RWPE2 (cell line): ENCODE results near the gene MYH7.
A peak's percentile ranks its signal among the peaks of the same experiment; 100 is the strongest.
"Not testable (repeated sequence)": the region's sequence is repeated elsewhere in the genome, so short reads cannot be mapped to it uniquely, and the experiment has no call there.

ENCODE experiments used
- ATAC-seq: fragments of 200-7000 bp; cut with Tn5 transposase; 3 replicates; pipeline ENCODE4 v1.9.1; 2021; ENCODE audit warnings: low read depth
- DNase-seq: peaks from one replicate; pipeline ENCODE4 v3.0.0-alpha.2; 2020; ENCODE audit warnings: low spot score
- H3K27ac ChIP-seq: fragments of 450-650 bp; 2 replicates; pipeline ENCODE4 v1.5.1; 2017; ENCODE audit warnings: mild to moderate bottlenecking; ENCODE audit not compliant: poor library complexity, severe bottlenecking
- H3K27me3 ChIP-seq: fragments of 250-450 bp; sonication (Bioruptor Pico); 2 replicates; pipeline ENCODE4 v1.5.1; 2021; ENCODE audit warnings: mild to moderate bottlenecking, moderate library complexity; ENCODE audit not compliant: insufficient read depth, poor library complexity, severe bottlenecking
- H3K36me3 ChIP-seq: fragments of 250-450 bp; sonication (Bioruptor Pico); 2 replicates; pipeline ENCODE4 v1.5.1; 2020; ENCODE audit warnings: low read depth, mild to moderate bottlenecking, moderate library complexity
- H3K4me1 ChIP-seq: fragments of 250-450 bp; sonication (Bioruptor Pico); 2 replicates; pipeline ENCODE4 v1.5.1; 2021; ENCODE audit warnings: mild to moderate bottlenecking, moderate library complexity; ENCODE audit not compliant: insufficient read depth, poor library complexity, severe bottlenecking
- H3K4me3 ChIP-seq: fragments of 250-450 bp; sonication (Bioruptor Pico); 2 replicates; pipeline ENCODE4 v1.5.1; 2021; ENCODE audit warnings: mild to moderate bottlenecking, moderate library complexity; ENCODE audit not compliant: severe bottlenecking
- H3K9me3 ChIP-seq: fragments of 250-450 bp; sonication (Bioruptor Pico); 2 replicates; pipeline ENCODE4 v1.5.1; 2021; ENCODE audit warnings: mild to moderate bottlenecking, moderate library complexity; ENCODE audit not compliant: severe bottlenecking
- TF ChIP-seq, protein P1 (sequence below): fragments of 450-650 bp; IDR thresholded peaks from one replicate; pipeline ENCODE4 v1.5.1; 2017; ENCODE audit warnings: mild to moderate bottlenecking, moderate library complexity; ENCODE audit not compliant: poor library complexity, severe bottlenecking

The MYH7 gene

DNA sequence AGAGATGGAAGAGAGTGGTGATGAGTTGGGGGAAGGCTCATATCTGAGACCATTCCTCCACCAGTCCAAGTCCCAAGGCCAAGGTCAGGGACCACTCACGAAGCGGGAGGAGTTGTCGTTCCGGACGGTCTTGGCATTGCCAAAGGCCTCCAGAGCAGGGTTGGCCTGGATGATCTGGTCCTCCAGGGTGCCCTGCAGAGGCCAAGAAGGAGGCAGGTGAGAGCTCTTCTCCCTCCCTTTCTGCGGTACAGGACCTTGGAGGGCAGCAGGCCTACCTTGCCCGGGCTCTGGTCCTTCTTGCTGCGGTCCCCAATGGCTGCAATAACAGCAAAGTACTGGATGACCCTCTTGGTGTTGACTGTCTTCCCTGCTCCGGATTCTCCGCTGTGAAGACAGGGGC is 4.0 kb downstream of the MYH7 start:
- Histone ChIP-seq H3K27me3 (no peaks in the 10 kb centered on the region), H3K36me3 (no peaks in the 10 kb centered on the region), H3K9me3 (no peaks in the 10 kb centered on the region), H3K27ac (no peak overlapping the region), H3K4me3 (no peak overlapping the region), H3K4me1 (no peaks in the 10 kb centered on the region)
- peak; percentile 53 for DNase-seq
- TF ChIP-seq, protein P1, sequence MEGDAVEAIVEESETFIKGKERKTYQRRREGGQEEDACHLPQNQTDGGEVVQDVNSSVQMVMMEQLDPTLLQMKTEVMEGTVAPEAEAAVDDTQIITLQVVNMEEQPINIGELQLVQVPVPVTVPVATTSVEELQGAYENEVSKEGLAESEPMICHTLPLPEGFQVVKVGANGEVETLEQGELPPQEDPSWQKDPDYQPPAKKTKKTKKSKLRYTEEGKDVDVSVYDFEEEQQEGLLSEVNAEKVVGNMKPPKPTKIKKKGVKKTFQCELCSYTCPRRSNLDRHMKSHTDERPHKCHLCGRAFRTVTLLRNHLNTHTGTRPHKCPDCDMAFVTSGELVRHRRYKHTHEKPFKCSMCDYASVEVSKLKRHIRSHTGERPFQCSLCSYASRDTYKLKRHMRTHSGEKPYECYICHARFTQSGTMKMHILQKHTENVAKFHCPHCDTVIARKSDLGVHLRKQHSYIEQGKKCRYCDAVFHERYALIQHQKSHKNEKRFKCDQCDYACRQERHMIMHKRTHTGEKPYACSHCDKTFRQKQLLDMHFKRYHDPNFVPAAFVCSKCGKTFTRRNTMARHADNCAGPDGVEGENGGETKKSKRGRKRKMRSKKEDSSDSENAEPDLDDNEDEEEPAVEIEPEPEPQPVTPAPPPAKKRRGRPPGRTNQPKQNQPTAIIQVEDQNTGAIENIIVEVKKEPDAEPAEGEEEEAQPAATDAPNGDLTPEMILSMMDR, result no peak
- ATAC-seq, result no peak

DNA sequence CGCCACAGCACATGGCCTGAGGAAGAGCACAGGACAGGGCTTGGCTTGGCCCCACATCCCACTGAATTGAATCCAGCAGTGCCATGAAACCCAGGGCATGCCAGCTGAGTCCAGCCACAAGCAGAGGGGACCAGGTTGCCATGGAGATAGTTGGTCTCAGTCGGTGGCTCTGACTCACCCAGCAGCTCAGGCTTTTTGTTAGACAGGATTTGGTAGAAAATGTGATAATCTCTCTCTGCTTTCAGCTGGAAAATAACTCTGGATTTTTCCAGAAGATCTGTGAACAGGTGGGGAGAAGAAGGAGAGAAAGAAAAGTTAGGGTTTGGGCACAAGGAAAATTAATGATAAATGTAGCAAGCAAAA is 4.8 kb downstream of the MYH7 start:
- H3K4me1 ChIP-seq, result no peaks in the 10 kb centered on the region
- ATAC-seq, result no peak
- H3K9me3 ChIP-seq, result no peaks in the 10 kb centered on the region
- TF ChIP-seq, protein P1, result no peak
- no peaks in the 10 kb centered on the region for H3K27me3 ChIP-seq
- H3K4me3 ChIP-seq, result no peak overlapping the region
- no peak for DNase-seq
- no peak overlapping the region for H3K27ac ChIP-seq
- H3K36me3 ChIP-seq, result no peaks in the 10 kb centered on the region

DNA sequence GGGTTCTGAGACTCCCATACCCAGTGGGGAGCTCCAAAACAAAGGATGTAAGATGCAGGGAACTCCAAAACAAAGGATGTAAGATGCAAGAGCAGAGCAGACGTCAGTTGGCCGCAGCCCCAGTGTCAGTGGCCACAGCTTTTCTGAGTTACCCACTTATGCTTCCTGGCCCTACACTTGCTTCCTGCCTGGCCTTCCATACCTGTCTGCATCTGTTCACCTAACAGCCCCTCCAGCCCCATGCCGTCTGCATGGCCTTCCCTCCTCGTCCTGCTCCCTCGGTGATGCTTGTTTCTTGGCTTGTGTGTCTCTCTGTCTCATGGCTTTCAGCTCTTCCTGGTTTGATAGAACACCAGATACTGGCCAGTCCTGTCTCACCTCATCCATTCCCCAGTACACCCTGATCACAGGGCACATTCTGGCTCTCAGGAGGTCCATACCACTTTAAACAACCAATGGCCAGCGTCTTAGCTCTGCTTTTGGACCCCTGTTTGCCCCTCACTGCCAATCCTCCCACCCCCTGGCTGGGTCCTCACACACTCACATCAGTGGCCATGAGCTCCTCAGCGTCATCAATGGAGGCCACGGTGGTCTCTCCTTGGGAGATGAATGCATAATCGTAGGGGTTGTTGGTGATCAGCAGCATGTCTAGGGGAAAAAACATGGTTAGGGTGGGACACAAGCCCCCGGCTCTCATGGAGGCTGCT is 5.3 kb downstream of the MYH7 start:
- Histone ChIP-seq H3K27me3 (no peaks in the 10 kb centered on the region), H3K36me3 (no peaks in the 10 kb centered on the region), H3K4me3 (no peak overlapping the region), H3K9me3 (no peaks in the 10 kb centered on the region), H3K27ac (no peak overlapping the region), H3K4me1 (no peaks in the 10 kb centered on the region)
- TF ChIP-seq, protein P1, result no peak
- DNase-seq, result peak; percentile 51
- ATAC-seq, result no peak

DNA sequence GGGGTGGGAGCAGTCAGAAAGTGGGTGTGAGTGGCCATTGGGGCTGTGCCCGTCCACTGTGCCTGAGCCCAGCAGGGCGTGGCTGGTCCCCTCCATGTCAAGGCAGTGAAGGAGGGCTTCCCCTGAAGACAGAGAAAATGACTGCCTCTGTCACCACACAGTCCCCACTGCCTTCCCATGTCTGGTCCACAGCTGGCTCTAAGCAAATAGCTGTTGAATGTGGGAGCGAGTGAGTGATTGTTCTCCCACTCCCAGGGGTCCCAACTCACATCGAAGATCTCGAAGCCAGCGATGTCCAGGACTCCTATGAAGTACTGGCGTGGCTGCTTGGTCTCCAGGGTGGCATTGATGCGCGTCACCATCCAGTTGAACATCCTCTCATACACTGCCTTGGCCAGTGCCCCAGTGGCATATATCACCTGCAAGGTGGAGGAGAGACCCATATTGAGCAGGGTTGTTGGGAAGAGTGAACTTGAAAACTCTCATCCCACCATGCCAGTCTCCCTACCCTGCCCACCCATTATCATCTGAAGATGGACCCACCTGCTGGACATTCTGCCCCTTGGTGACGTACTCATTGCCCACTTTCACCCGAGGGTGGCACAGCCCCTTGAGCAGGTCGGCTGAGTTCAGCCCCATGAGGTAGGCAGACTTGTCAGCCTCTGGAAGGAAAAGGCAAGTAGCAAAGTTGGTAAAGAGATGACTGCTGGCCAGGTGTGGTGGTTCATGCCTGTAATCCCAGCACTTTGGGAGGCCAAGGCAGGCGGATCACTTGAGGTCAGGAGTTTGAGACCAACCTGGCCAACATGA is 6.6 kb downstream of the MYH7 start:
- ATAC-seq, result no peak; the same call in 2 of the 3 replicates
- Histone ChIP-seq H3K4me1 (no peaks in the 10 kb centered on the region), H3K27ac (no peak overlapping the region), H3K27me3 (no peaks in the 10 kb centered on the region), H3K4me3 (no peak overlapping the region), H3K36me3 (no peaks in the 10 kb centered on the region), H3K9me3 (no peaks in the 10 kb centered on the region)
- peak; percentile 54 for DNase-seq
- TF ChIP-seq, protein P1, result no peak

DNA sequence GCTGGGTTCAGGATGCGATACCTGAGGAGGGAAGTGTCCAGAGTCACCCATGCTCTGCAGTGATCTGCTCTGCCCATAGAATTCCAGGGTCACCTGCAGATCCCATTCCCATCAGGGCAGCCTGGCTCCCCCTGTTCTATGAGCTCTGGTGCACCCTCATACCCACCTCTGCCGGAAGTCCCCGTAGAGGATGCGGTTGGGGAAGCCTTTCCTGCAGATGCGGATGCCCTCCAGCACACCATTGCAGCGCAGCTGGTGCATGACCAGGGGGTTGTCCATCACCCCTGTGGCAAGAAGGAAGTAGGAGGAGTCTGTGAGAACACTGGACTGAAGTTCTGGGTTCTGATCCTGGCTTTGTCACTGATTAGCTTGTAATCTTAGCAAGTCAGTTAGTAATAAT is 9.7 kb downstream of the MYH7 start:
- not testable (repeated sequence) for DNase-seq, H3K36me3 ChIP-seq, H3K9me3 ChIP-seq, H3K27me3 ChIP-seq, ATAC-seq, H3K27ac ChIP-seq, H3K4me3 ChIP-seq, H3K4me1 ChIP-seq
